Neural crest cell (in vitro differentiated cells): Measurements from ENCODE around the gene TTC19. TPM values are rescaled to one million over a fixed set of nuclear protein-coding genes. Genes with fewer than 3 reads are reported as not detected.

Experiments used
- DNase-seq: peaks from one replicate; pipeline ENCODE4 v3.0.0; 2021; ENCODE audit warnings: low read depth, mixed read lengths, low spot score
- H3K27ac Mint-ChIP-seq: one replicate; pipeline ENCODE4 v1.8.0; 2021; ENCODE audit warnings: mild to moderate bottlenecking, mixed read lengths; ENCODE audit not compliant: unreplicated experiment
- H3K27me3 Mint-ChIP-seq: 2 replicates; pipeline ENCODE4 v1.8.0; 2021; ENCODE audit warnings: low read depth, mild to moderate bottlenecking, mixed read lengths
- H3K36me3 Mint-ChIP-seq: 2 replicates; pipeline ENCODE4 v1.8.0; 2021; ENCODE audit warnings: low read depth, mild to moderate bottlenecking, mixed read lengths
- H3K4me1 Mint-ChIP-seq: 2 replicates; pipeline ENCODE4 v1.8.0; 2021; ENCODE audit warnings: mixed read lengths
- H3K4me3 Mint-ChIP-seq: one replicate; pipeline ENCODE4 v1.8.0; 2021; ENCODE audit warnings: mild to moderate bottlenecking, mixed read lengths
- H3K9me3 Mint-ChIP-seq: 2 replicates; pipeline ENCODE4 v1.8.0; 2021; ENCODE audit warnings: mixed read lengths
- CTCF ChIP-seq: fragments of 200-600 bp; sonication (generic); conservative IDR thresholded peaks from 2 replicates; pipeline ENCODE4 v1.5.0; 2021; ENCODE audit warnings: antibody characterized with exemption, mild to moderate bottlenecking
- total RNA-seq: library from RNA; stranded (reverse); gene quantifications from 2 replicates; pipeline ENCODE4 v1.2.1, GENCODE V29; 2021

Gene TTC19
- total RNA-seq, 1 donor from 2014 or later, result 40.3 TPM

- TF ChIP-seq CTCF, result no peak
- H3K36me3 Mint-ChIP-seq, result peaks cover 10% of the 10 kb centered on the region
- no peaks in the 10 kb centered on the region for H3K9me3 Mint-ChIP-seq
- H3K27me3 Mint-ChIP-seq, result no peaks in the 10 kb centered on the region
- no peak overlapping the region for H3K27ac Mint-ChIP-seq
- H3K4me1 Mint-ChIP-seq, result peaks cover 20% of the 10 kb centered on the region
- no peak overlapping the region for H3K4me3 Mint-ChIP-seq
- DNase-seq, result no peak
Measured at GRCh38 chr17:15970500-15970899, 29.1 kb upstream of the TTC19 start.

GRCh38 chr17:15971098-15971678 lies 28.4 kb upstream of the TTC19 start:
- peaks cover 10% of the 10 kb centered on the region for H3K36me3 Mint-ChIP-seq
- no peak overlapping the region for H3K4me3 Mint-ChIP-seq
- DNase-seq, result no peak
- H3K27me3 Mint-ChIP-seq, result no peaks in the 10 kb centered on the region
- no peak overlapping the region for H3K27ac Mint-ChIP-seq
- H3K4me1 Mint-ChIP-seq, result peaks cover 14% of the 10 kb centered on the region
- H3K9me3 Mint-ChIP-seq, result no peaks in the 10 kb centered on the region
- TF ChIP-seq CTCF, result no peak

- TF ChIP-seq CTCF, result no peak
- H3K4me1 Mint-ChIP-seq, result peaks cover 8% of the 10 kb centered on the region
- no peak overlapping the region for H3K4me3 Mint-ChIP-seq
- no peaks in the 10 kb centered on the region for H3K27me3 Mint-ChIP-seq
- H3K9me3 Mint-ChIP-seq, result no peaks in the 10 kb centered on the region
- peaks cover 12% of the 10 kb centered on the region for H3K36me3 Mint-ChIP-seq
- no peak for DNase-seq
- no peak overlapping the region for H3K27ac Mint-ChIP-seq
Measured at GRCh38 chr17:15971882-15972281, 27.7 kb upstream of the TTC19 start.

- DNase-seq, result no peak
- no peak for TF ChIP-seq CTCF
- H3K4me1 Mint-ChIP-seq, result peaks cover 4% of the 10 kb centered on the region
- H3K36me3 Mint-ChIP-seq, result peaks cover 14% of the 10 kb centered on the region
- no peaks in the 10 kb centered on the region for H3K9me3 Mint-ChIP-seq
- no peak overlapping the region for H3K27ac Mint-ChIP-seq
- no peak overlapping the region for H3K4me3 Mint-ChIP-seq
- H3K27me3 Mint-ChIP-seq, result no peaks in the 10 kb centered on the region
Measured at GRCh38 chr17:15972497-15972951, 27.1 kb upstream of the TTC19 start.

- H3K27ac Mint-ChIP-seq, result no peak overlapping the region
- H3K4me3 Mint-ChIP-seq, result no peak overlapping the region
- H3K4me1 Mint-ChIP-seq, result no peaks in the 10 kb centered on the region
- peaks cover 15% of the 10 kb centered on the region for H3K36me3 Mint-ChIP-seq
- TF ChIP-seq CTCF, result no peak
- H3K27me3 Mint-ChIP-seq, result no peaks in the 10 kb centered on the region
- no peaks in the 10 kb centered on the region for H3K9me3 Mint-ChIP-seq
- no peak for DNase-seq
Measured at GRCh38 chr17:15973016-15973415, 26.6 kb upstream of the TTC19 start.

GRCh38 chr17:15973834-15974233 lies 25.8 kb upstream of the TTC19 start:
- no peak for TF ChIP-seq CTCF
- DNase-seq, result no peak
- peaks cover 17% of the 10 kb centered on the region for H3K36me3 Mint-ChIP-seq

More at GRCh38 chr17:15973834-15974233, 25.8 kb upstream of the TTC19 start:
- Mint-ChIP-seq H3K4me3 (no peak overlapping the region), H3K27me3 (no peaks in the 10 kb centered on the region), H3K4me1 (no peaks in the 10 kb centered on the region), H3K27ac (no peak overlapping the region), H3K9me3 (no peaks in the 10 kb centered on the region)
